ENCODE data around the gene APH1B.
"Not testable (repeated sequence)": the region's sequence is repeated elsewhere in the genome, so short reads cannot be mapped to it uniquely, and the experiment has no call there.

The APH1B gene

DNA sequence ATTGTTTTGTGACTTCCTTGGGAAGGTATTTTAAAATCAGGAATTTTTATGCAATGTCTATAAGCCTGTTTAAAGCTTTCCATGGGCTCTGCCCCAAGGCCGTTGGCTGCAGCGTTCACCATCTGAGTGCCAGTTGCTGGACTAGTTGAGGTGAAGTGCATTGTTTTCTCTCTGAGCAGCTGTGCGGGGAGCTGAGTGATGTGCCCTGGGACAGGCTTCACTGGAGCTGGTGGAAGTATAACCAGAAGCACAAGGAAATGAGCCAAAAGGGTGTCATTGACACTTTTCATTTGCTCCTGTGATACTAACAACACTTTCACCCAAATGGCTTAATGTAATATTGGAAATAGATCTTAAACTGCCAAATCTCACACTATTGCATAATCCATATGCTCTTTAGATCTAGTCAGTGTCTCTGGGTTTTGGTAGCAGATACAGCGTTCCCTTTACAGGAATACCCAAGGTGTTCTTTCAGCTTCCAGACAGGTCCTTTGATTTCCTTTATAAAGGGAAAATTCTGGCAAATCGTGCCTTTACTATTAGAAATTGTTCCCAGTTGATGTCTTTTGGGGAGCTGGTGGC is 29.2 kb downstream of the APH1B start:
- no peak for FAIRE-seq
- DNase-seq (ENCODE audit: insufficient read length, low spot score), result no peak
- TF ChIP-seq PAX5 (IDR thresholded peaks at IDR 0.05; ENCODE audit: insufficient read depth, low read length, severe bottlenecking), result no peak
- no peak for TF ChIP-seq POU2F2 (IDR thresholded peaks at IDR 0.05; ENCODE audit: low read depth, low read length)
- no peak for TF ChIP-seq POLR2AphosphoS5 (IDR thresholded peaks at IDR 0.05; ENCODE audit: low read depth, low read length)
- TF ChIP-seq POLR2A (IDR thresholded peaks at IDR 0.05; ENCODE audit: low read depth, low read length), result no peak

DNA sequence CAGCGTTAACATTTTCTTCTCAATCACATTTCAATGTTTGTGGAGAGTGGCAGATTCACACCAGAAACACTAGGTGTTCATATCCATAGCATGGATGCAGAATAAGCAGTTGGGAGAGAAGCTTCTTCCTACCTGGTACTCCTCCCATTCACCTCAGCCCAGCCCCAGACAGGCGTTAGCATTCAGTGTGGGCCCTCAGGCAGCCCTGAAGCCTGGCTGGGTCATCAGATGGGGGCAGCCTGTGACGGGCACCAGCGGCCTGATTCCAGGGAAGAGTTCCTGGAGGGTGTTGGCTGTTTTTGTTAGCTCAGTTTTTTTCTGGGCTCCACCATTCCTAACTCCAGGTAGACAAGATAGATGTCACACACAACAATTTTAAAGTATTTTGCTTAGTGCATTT is 31.1 kb downstream of the APH1B start:
- FAIRE-seq, result no peak
- no peak for DNase-seq (ENCODE audit: insufficient read length, low spot score)
- TF ChIP-seq TAF1 (IDR thresholded peaks at IDR 0.05; ENCODE audit: low read depth, low read length), result no peak
- no peak for TF ChIP-seq POLR2A (IDR thresholded peaks at IDR 0.05; ENCODE audit: low read depth, low read length)
- no peak for TF ChIP-seq PAX5 (IDR thresholded peaks at IDR 0.05; ENCODE audit: insufficient read depth, low read length, severe bottlenecking)
- TF ChIP-seq POU2F2 (IDR thresholded peaks at IDR 0.05; ENCODE audit: low read depth, low read length), result no peak
- no peak for TF ChIP-seq SPI1 (IDR thresholded peaks at IDR 0.05; ENCODE audit: low read depth, low read length)
- TF ChIP-seq POLR2AphosphoS5 (IDR thresholded peaks at IDR 0.05; ENCODE audit: low read depth, low read length), result no peak

DNA sequence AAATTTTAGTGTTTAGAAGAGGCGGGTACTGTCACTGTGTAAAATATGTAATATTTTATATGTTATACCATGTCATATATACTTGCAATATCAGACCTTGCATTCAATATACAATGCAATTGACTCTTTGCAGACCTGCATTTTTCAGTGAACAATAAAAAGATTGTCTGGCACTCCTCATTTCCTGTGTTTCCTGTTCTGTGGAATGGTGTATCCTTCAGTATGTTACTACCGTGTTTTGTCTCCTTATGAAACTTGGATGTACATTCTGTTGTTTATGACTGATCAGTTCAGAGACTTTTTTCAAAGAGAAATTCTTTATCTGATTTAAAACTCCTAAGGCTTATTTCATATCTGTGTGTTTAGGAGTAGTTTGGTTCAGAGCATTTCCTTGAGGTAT is 31.5 kb downstream of the APH1B start:
- DNase-seq (ENCODE audit: insufficient read length, low spot score), result no peak
- no peak for TF ChIP-seq POLR2A (IDR thresholded peaks at IDR 0.05; ENCODE audit: low read depth, low read length)
- TF ChIP-seq TAF1 (IDR thresholded peaks at IDR 0.05; ENCODE audit: low read depth, low read length), result no peak
- TF ChIP-seq SPI1 (IDR thresholded peaks at IDR 0.05; ENCODE audit: low read depth, low read length), result no peak
- no peak for TF ChIP-seq PAX5 (IDR thresholded peaks at IDR 0.05; ENCODE audit: insufficient read depth, low read length, severe bottlenecking)
- no peak for TF ChIP-seq POLR2AphosphoS5 (IDR thresholded peaks at IDR 0.05; ENCODE audit: low read depth, low read length)
- no peak for TF ChIP-seq POU2F2 (IDR thresholded peaks at IDR 0.05; ENCODE audit: low read depth, low read length)
- FAIRE-seq, result no peak

DNA sequence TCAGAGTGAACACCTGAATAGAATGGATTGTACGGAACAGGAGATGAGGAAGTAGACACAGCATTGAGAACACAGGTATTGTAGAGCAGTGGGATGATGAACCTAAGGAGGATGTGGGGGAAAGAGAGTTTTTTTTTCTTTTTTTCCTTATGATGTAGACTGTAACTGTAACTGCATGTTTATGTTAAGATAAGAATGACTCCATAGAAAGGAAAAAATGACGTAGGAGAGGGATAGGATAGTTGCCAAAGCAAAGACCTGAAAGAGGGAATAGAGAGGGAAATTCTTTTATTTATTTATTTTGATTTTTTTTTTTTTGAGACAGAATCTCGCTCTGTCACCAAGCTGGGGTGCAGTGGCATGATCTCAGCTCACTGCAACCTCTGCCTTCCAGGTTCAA is 33.2 kb downstream of the APH1B start:
- TF ChIP-seq SPI1 (IDR thresholded peaks at IDR 0.05; ENCODE audit: low read depth, low read length) (no peak), POLR2A (IDR thresholded peaks at IDR 0.05; ENCODE audit: low read depth, low read length) (no peak), TAF1 (IDR thresholded peaks at IDR 0.05; ENCODE audit: low read depth, low read length) (no peak), POLR2AphosphoS5 (IDR thresholded peaks at IDR 0.05; ENCODE audit: low read depth, low read length) (no peak), POU2F2 (IDR thresholded peaks at IDR 0.05; ENCODE audit: low read depth, low read length) (no peak), PAX5 (IDR thresholded peaks at IDR 0.05; ENCODE audit: insufficient read depth, low read length, severe bottlenecking) (no peak)
- DNase-seq (ENCODE audit: insufficient read length, low spot score) (no peak), FAIRE-seq (no peak)

DNA sequence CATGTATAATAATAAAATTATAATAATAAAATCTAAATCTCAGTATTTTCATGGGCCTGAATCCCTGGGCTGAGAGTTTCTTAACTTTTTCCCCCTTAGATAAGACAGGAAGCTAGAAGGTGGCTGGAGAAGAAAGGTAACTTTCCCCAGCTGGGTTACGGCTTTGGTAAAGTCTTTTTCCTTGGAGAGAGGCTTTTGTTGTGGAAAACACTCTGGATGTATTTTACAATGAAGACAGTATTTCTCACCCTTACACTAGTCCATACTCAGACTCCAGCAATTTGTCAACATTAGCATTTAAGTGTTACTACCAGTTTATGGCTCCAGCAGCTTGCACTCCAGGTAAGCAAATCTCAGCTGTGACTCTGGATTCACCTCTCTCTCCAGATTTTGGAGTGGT is 34.9 kb downstream of the APH1B start:
- TF ChIP-seq PAX5 (IDR thresholded peaks at IDR 0.05; ENCODE audit: insufficient read depth, low read length, severe bottlenecking) (no peak), SPI1 (IDR thresholded peaks at IDR 0.05; ENCODE audit: low read depth, low read length) (no peak), TAF1 (IDR thresholded peaks at IDR 0.05; ENCODE audit: low read depth, low read length) (no peak), POU2F2 (IDR thresholded peaks at IDR 0.05; ENCODE audit: low read depth, low read length) (no peak), POLR2A (IDR thresholded peaks at IDR 0.05; ENCODE audit: low read depth, low read length) (no peak), POLR2AphosphoS5 (IDR thresholded peaks at IDR 0.05; ENCODE audit: low read depth, low read length) (no peak)
- DNase-seq (ENCODE audit: insufficient read length, low spot score) (no peak), FAIRE-seq (no peak)

DNA sequence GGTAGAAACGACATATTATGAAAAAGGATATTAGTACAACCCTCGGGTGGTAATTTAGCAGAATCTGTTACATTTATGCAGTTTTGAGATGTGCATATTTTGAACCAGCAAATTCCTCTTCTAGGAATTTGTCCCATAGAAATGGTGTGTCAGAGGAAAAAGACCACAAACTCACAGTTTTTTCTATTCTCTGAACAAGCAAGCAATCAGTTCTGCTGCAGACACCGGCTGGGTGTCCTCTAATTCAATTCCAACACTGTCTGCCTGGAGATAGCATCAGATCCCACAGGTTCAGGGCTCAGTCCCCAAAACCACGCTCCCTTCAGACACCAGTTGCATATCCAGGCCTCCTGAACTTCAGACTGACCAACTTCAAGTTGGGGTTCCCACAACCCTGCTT is 36.4 kb downstream of the APH1B start:
- DNase-seq (ENCODE audit: insufficient read length, low spot score) (no peak), FAIRE-seq (no peak)
- TF ChIP-seq POLR2AphosphoS5 (IDR thresholded peaks at IDR 0.05; ENCODE audit: low read depth, low read length) (no peak), SPI1 (IDR thresholded peaks at IDR 0.05; ENCODE audit: low read depth, low read length) (no peak), POU2F2 (IDR thresholded peaks at IDR 0.05; ENCODE audit: low read depth, low read length) (no peak), TAF1 (IDR thresholded peaks at IDR 0.05; ENCODE audit: low read depth, low read length) (no peak), POLR2A (IDR thresholded peaks at IDR 0.05; ENCODE audit: low read depth, low read length) (no peak), PAX5 (IDR thresholded peaks at IDR 0.05; ENCODE audit: insufficient read depth, low read length, severe bottlenecking) (no peak)

DNA sequence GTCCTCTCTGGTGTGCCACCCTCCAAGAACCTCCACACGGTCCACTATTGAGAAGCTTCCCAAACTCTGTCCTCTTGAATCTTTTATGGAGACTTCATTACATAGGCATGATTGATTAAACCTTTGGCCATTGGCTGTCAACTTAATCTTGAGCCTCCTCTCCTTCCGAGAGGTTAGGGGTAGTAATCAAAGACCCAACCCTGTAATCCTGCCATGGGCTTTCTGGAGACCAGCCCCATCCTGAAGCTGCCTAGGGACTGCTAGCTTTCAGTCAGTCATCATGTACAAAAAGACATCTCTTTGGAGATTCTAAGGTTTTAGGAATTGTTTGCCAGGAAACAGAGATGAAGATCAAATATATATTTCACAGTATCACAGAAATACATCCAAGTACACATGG is 37.0 kb downstream of the APH1B start:
- TF ChIP-seq POLR2A (IDR thresholded peaks at IDR 0.05; ENCODE audit: low read depth, low read length) (no peak), TAF1 (IDR thresholded peaks at IDR 0.05; ENCODE audit: low read depth, low read length) (no peak), POLR2AphosphoS5 (IDR thresholded peaks at IDR 0.05; ENCODE audit: low read depth, low read length) (no peak), POU2F2 (IDR thresholded peaks at IDR 0.05; ENCODE audit: low read depth, low read length) (no peak), SPI1 (IDR thresholded peaks at IDR 0.05; ENCODE audit: low read depth, low read length) (no peak), PAX5 (IDR thresholded peaks at IDR 0.05; ENCODE audit: insufficient read depth, low read length, severe bottlenecking) (no peak)
- FAIRE-seq (no peak), DNase-seq (ENCODE audit: insufficient read length, low spot score) (no peak)

DNA sequence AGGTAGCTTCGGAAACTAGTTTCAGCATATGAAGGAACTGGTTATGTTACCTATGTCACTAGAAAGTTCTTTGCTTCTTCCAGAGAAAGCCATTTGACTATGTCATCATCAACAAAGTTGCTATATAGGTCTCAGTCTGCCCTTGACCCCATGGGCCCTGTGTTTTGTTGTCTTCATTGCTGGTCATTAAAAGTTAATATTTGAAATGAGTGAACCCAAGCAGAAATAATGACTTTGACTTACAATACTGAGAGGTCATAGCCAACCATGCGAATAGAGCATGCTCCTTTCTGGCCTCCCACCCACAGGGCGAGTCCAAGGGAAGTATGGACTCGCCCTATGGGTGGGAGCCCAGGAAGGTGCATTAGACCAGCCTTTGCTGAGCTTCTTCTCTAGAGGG is 40.9 kb downstream of the APH1B start:
- FAIRE-seq (no peak), DNase-seq (ENCODE audit: insufficient read length, low spot score) (no peak)
- TF ChIP-seq POLR2A (IDR thresholded peaks at IDR 0.05; ENCODE audit: low read depth, low read length) (no peak), PAX5 (IDR thresholded peaks at IDR 0.05; ENCODE audit: insufficient read depth, low read length, severe bottlenecking) (no peak), POU2F2 (IDR thresholded peaks at IDR 0.05; ENCODE audit: low read depth, low read length) (no peak), SPI1 (IDR thresholded peaks at IDR 0.05; ENCODE audit: low read depth, low read length) (no peak), TAF1 (IDR thresholded peaks at IDR 0.05; ENCODE audit: low read depth, low read length) (no peak), POLR2AphosphoS5 (IDR thresholded peaks at IDR 0.05; ENCODE audit: low read depth, low read length) (no peak)

DNA sequence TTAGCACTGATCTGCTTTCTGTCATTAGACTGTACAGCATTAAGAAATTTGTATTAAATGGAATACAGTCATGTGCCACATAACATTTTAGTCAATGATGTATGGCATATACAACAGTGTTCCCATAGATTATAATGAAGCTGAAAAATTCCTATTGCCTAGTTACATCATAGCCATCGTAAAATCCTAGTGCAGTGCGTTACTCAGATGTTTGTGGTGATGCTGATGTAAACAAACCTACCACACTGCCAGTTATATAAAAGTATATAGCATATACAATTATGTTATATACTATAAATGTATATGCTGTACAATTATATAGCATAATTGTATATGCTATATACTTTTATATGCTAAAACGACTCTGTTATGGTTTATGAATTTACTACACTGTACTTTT is 41.7 kb downstream of the APH1B start:
- DNase-seq (ENCODE audit: insufficient read length, low spot score) (no peak), FAIRE-seq (no peak)
- no peak for TF ChIP-seq PAX5 (IDR thresholded peaks at IDR 0.05; ENCODE audit: insufficient read depth, low read length, severe bottlenecking)
- no peak for TF ChIP-seq SPI1 (IDR thresholded peaks at IDR 0.05; ENCODE audit: low read depth, low read length)
- no peak for TF ChIP-seq POLR2AphosphoS5 (IDR thresholded peaks at IDR 0.05; ENCODE audit: low read depth, low read length)
- no peak for TF ChIP-seq POU2F2 (IDR thresholded peaks at IDR 0.05; ENCODE audit: low read depth, low read length)
- TF ChIP-seq TAF1 (IDR thresholded peaks at IDR 0.05; ENCODE audit: low read depth, low read length), result no peak
- no peak for TF ChIP-seq POLR2A (IDR thresholded peaks at IDR 0.05; ENCODE audit: low read depth, low read length)

DNA sequence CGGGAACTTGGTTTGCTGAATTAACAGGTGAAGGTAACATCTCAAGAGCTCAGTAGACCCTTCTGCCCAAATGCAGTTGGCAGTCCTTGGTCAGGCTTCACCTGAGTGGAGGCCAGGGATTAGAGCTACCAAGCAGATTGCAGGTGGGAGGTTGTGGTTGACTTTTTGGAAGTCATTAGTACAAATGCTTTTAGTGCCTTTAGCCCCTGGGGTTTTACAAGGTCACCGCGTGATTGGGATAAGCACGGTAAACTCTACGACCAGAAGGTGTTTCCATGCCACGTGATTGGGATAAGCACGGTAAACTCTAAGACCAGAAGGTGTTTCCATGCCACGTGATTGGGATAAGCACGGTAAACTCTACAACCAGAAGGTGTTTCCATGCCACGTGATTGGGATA is 43.0 kb downstream of the APH1B start:
- FAIRE-seq; DNase-seq (ENCODE audit: insufficient read length, low spot score): not testable (repeated sequence)

DNA sequence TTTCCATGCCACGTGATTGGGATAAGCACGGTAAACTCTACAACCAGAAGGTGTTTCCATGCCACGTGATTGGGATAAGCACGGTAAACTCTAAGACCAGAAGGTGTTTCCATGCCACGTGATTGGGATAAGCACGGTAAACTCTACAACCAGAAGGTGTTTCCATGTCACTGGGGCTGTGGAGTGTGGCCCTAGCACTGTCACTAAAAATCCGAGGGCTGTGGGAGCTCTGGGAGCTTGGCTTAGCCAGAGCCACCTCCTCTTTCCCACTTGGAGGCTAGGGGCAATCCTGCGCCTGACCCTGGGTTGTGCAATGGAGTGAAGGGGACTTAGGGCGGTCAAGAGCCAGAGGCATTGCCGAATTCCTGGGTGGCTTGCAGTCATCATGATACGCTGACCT is 43.6 kb downstream of the APH1B start:
- not testable (repeated sequence) for DNase-seq (ENCODE audit: insufficient read length, low spot score); FAIRE-seq

Measured in GM12891 (cell line).